Inflammatory macrophage treated with lipopolysaccharide for 4 hours (primary cell): ENCODE data around the gene SH3RF2.
"Not testable (repeated sequence)": the region's sequence is repeated elsewhere in the genome, so short reads cannot be mapped to it uniquely, and the experiment has no call there.

Experiments used
- DNase-seq: peaks from one replicate; pipeline ENCODE4 v3.0.0-alpha.2; 2020

SH3RF2 gene

GRCh38 chr5:146098047-146098446 lies 161.7 kb downstream of the SH3RF2 start:
- no peak for DNase-seq

GRCh38 chr5:146101646-146102045 lies 165.3 kb downstream of the SH3RF2 start:
- DNase-seq: no peak

- peak; percentile 15 for DNase-seq
Measured at GRCh38 chr5:146103594-146103993, 167.2 kb downstream of the SH3RF2 start.

GRCh38 chr5:146105477-146105876 lies 169.1 kb downstream of the SH3RF2 start, which contains the start of gene PLAC8L1:
PLAC8L1 (minus strand) TSS chr5:146105577; CDS start chr5:146104311, 1,266 bp downstream.
- DNase-seq: no peak

GRCh38 chr5:146107901-146108300 lies 171.5 kb downstream of the SH3RF2 start:
- DNase-seq: no peak

GRCh38 chr5:146108870-146109269 lies 172.5 kb downstream of the SH3RF2 start:
- not testable (repeated sequence) for DNase-seq

GRCh38 chr5:146109379-146109778 lies 173.0 kb downstream of the SH3RF2 start:
- DNase-seq: no peak

GRCh38 chr5:146111409-146111808 lies 175.0 kb downstream of the SH3RF2 start:
- no peak for DNase-seq

GRCh38 chr5:146112476-146112875 lies 176.1 kb downstream of the SH3RF2 start:
- no peak for DNase-seq
